C1 segment of cervical spinal cord (tissue), 14 donors: ENCODE results near the gene OR10H5.
"Not testable (repeated sequence)": the region's sequence is repeated elsewhere in the genome, so short reads cannot be mapped to it uniquely, and the experiment has no call there.

Experiments
- DNase-seq, 14 donors: peaks; one replicate each; lab custom pipeline; 2025; lab: John Stamatoyannopoulos, UW

The OR10H5 gene

DNA sequence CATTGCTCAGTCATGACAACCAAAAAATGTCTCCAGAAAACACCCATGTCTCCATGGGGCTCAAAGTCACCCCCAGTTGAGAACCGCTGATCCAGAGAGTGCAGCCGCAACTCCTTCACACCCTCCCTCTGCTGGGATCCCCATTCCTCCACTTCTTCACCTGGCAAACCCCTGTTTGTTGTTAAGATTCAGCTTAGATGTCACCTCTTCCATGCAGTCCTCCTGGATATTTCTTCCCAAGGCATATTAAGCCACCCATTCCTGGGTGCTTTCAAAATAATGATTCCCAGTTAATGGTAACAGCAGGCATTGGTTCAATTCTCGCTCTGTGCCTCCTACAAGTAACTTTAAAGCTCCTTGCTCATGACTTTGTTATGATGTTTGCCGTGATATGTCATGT lies 24.0 kb downstream of the OR10H5 start:
- no peak for DNase-seq

- no peak for DNase-seq
Measured at GRCh38 chr19:15812060-15812722, 24.7 kb downstream of the OR10H5 start.

DNA sequence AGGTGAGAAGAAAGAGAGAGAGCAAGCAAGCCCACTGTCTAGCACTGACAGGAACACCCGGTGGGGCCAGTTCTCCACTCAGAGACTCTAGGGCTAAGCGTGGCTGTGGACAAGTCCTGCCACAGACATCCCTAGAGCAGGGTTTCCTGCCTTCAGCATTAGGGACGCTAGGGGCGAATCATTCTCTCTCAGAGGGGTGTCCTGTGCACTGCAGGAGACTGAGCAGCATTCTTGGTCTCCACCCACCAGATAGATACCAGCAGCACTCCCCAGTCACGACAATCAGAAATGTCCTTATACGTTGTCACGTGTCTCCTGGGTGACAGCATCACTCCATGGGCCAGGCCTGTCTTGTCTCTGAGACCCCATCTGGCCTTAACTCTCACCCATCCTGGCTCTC lies 26.5 kb downstream of the OR10H5 start:
- no peak for DNase-seq

DNA sequence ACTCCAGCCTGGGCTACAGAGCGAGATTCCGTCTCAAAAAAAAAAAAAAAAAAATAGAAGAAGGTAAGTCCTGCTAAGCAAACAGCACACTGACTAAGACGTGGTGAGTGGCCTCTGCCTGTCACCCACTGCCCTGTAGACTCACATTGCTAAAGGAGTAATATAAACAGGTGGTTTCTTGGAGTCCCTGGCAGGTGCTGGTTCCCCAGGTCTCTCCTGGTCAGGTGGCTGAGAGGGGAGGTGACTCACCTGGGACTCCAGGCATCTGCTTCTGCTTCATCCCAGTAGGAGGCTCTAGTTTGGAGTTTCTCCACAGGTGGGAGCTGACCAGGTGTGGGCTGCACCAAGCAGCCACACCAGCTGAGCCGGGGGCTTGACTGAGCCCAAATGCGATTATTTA lies 27.8 kb downstream of the OR10H5 start, which contains the start of gene OR10H1:
OR10H1 (minus strand) TSS at position 359 of the 400 bp plus-strand sequence. CDS start 7,627 bp downstream, outside the sequence.
- DNase-seq, result no peak

DNA sequence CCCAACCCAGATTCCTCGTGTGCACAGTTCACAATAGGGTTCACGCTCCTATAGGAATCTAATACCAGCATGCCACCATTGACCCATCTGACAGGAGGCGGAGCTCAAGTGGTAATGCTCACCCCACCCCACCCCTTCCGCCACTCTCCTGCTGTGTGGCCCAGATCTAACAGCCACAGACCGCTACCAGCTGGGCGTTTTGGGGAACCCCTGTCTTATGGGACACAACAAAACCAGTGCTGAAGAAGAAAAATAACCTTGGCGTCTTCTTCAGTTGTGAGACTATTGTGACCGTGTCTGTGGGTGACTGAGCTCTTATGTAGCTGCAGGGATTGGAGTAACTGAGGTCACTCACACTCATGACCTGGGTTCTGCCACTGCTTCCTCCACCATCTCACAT lies 33.2 kb downstream of the OR10H5 start:
- DNase-seq, result no peak

DNA sequence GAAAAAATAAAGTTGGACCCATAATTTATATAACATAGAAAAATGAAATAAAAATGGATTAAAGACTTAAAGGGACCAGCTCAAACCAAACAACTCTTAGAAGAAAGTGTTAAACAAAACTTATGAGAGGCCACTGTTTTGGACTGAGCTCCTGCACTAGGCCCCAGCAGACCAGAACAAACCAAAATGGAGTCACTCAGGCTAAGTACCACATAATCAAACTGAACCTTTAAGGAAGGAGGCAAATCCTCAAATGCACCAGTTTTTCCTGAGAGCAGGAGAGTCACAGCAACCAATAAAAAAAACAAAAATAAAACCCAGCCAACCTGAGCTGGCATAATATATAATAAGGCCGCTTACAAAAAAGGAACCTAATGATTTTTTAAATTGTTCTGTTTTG lies 38.3 kb downstream of the OR10H5 start:
- DNase-seq, result no peak

DNA sequence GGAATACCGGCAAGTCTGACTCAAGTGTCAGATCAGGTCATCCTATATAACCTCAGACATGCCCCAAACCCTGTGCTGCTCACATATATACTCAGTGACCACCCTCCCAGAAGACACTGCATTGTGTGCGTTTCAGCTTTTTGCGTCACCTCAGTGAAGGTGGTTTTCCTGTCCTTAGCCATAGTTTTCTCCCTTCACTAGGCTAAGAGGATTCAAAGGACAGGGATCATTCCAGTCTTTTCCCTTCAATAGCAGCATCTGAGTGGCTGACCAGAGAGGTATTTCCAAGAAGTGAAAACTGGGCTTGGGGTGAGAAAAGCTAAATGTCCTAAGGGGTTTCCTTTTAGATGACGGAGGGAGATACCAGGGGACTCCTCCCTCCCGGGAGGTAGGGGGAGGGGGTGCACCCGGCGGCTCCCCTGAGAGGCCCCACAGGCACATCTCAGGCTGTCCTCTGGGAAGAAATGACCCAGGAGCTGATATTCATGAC lies 40.7 kb downstream of the OR10H5 start:
- no peak for DNase-seq

GRCh38 chr19:15828611-15829305 lies 41.3 kb downstream of the OR10H5 start:
- DNase-seq, result not testable (repeated sequence)

- DNase-seq, result no peak
Measured at GRCh38 chr19:15829306-15829698, 41.8 kb downstream of the OR10H5 start.

GRCh38 chr19:15829786-15830185 lies 42.3 kb downstream of the OR10H5 start:
- DNase-seq, result no peak

- no peak for DNase-seq
Measured at GRCh38 chr19:15831626-15832025, 44.2 kb downstream of the OR10H5 start.

DNA sequence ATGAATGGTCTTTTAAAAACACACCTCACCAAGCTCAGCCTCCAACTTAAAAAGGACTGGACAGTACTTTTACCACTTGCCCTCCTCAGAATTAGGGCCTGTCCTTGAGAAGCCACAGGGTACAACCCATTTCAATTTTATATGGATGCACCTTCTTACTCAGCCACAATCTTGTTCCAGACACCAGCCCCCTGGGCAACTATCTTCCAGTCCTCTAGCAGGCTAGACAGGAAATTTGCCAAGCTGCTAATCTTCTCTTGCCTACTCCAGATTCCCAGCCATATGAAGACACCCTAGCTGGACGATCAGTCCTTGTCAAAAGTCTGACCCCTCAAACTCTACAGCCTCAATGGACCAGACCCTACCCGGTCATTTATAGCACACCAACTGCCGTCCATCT lies 46.8 kb downstream of the OR10H5 start:
- DNase-seq, result not testable (repeated sequence)

DNA sequence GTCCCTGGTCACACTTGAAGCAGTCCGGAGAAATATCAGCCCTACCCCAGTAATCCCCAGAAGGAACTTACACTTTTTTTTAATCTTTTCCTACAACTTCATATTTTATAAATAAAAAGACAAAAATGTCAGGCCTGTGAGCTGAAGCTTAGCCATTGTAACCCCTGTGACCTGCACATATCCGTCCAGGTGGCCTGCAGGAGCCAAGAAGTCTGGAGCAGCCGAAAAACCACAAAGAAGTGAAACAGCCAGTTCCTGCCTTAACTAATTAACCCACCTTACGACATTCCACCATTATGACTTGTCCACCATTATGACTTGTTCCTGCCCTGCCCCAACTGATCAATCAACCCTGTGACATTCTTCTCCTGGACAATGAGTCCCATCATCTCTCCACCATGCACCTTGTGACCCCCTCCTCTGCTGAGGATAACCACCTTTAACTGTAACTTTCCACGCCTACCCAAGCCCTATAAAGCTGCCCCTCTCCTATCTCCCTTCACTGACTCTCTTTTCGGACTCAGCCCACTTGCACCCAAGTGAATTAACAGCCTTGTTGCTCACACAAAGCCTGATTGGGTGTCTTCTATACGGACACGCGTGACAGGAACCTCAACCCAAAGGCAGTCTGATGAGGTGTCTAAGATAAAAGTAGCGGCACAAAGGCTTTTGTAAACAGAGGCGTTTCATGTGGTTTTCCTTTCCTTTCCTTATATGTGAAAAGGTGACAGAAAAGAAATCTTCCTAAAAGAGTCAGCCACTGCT lies 48.3 kb downstream of the OR10H5 start:
- DNase-seq, result not testable (repeated sequence)

DNA sequence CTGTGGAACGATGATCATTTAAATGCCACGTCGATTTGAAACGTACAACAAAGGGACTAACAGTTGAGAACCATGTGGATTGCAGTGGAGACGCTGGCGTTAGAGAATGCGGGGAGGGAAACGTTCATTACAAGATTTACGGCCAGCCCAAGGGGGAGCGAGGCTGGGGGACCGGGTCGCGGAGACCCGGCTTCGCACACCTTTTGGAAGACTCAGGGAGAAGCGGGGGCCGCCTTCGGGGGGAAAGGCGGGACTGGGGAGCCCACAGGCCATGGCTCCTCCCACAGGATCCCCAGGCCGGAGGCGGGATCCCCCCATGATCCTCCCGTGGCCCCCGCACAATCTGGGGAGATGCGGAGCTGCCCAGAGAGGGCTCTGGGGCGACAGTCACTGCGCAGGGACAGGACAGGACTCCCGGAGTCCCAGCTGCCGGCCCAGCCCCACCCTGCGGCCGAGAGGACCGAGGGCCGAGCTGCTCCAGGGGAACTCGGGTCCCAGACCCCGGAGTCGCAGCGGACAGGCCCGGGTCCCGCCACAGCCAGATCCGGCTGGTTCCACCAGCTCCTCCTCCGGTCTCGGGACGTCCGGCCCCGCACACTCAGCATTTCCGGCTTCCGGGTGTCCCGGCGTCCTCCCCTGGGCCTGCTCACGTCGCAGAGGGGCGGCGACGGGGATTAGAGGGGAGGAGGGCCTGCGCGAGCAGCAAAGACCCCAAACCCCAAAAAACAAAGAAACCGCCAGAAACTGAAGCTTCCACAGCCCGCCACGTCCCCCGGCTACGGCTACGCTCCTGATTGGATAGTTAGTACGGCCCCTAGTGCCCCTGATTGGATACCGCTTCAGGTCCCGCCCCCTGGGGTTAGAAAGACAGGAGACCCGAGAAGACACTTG lies 49.1 kb downstream of the OR10H5 start:
- DNase-seq, result peak; percentile 75 to 96 (median 92)

- peak in 2 of 14 donors; percentile 44 to 53 for DNase-seq
Measured at GRCh38 chr19:15837221-15837731, 49.8 kb downstream of the OR10H5 start.

GRCh38 chr19:15838351-15838750 lies 50.9 kb downstream of the OR10H5 start:
- no peak for DNase-seq

GRCh38 chr19:15839888-15840287 lies 52.4 kb downstream of the OR10H5 start:
- DNase-seq, result not testable (repeated sequence)

GRCh38 chr19:15840833-15841232 lies 53.4 kb downstream of the OR10H5 start:
- DNase-seq, result no peak

- no peak for DNase-seq
Measured at GRCh38 chr19:15841875-15842569, 54.6 kb downstream of the OR10H5 start.

DNA sequence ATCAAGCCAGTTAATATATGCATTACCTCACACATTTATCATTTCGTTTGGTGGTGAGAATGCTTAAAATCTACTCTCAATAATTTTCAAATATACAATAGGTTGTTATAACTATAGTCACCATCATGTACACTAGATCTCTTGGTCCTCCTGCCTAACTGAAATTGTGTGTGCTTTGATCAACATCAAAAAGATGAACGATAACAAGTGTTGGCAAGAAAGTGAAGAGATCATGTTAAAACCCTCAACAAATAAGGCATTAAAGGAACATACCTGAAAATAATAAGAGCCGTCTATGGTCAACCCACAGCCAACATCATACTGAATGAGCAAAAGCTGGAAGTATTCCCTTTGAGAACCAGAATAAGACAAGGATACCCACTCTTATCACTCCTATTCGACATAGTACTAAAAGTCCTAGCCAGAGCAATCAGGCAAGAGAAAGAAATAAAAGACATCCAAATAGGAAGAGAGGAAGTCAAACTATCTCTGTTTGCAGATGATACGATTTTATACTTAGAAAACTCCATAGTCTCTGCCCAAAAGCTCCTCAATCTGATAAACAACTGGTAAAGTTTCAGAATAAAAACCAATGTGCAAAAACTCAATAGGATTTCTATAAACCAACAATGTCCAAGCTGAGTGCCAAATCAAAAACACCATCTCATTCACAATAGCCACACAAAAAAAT lies 55.9 kb downstream of the OR10H5 start:
- DNase-seq, result no peak
